HepG2 (cell line): ENCODE measurements around the gene CCDC30. TPM values are rescaled to one million over a fixed set of nuclear protein-coding genes. Genes with fewer than 3 reads are reported as not detected.

Source experiments
- GABPB1 ChIP-seq: IDR thresholded peaks from 2 replicates; pipeline ENCODE4 v1.6.1; 2016; ENCODE audit warnings: mild to moderate bottlenecking, missing genetic modification reagents, moderate library complexity, missing compliant biosample characterization
- HIVEP1 ChIP-seq: sonication (generic); formaldehyde crosslinking; IDR thresholded peaks from 2 replicates; pipeline ENCODE4 v1.4.0; 2020; ENCODE audit warnings: mild to moderate bottlenecking, missing genetic modification reagents
- KLF9 ChIP-seq: IDR thresholded peaks from 2 replicates; pipeline ENCODE4 v1.6.1; 2016; ENCODE audit warnings: low read depth
- MED8 ChIP-seq: sonication (generic); formaldehyde crosslinking; IDR thresholded peaks from 2 replicates; pipeline ENCODE4 v1.8.1; 2023; ENCODE audit warnings: mild to moderate bottlenecking, missing genetic modification reagents; ENCODE audit not compliant: insufficient replicate concordance
- NCOA2 ChIP-seq: sonication (generic); formaldehyde crosslinking; IDR thresholded peaks from 2 replicates; pipeline ENCODE4 v1.8.0; 2022; ENCODE audit warnings: inconsistent platforms
- NCOR1 ChIP-seq: fragments of 200-600 bp; sonication (generic); IDR thresholded peaks from 2 replicates; pipeline ENCODE4 v1.7.0; 2017; ENCODE audit warnings: antibody characterized with exemption, low read length, borderline replicate concordance
- RXRA ChIP-seq: sonication (generic); formaldehyde crosslinking; IDR thresholded peaks from 2 replicates; pipeline ENCODE4 v1.5.1; 2020; ENCODE audit warnings: missing genetic modification reagents
- SMAD3 ChIP-seq: sonication (generic); formaldehyde crosslinking; IDR thresholded peaks from 2 replicates; pipeline ENCODE4 v1.4.0; 2020; ENCODE audit warnings: missing genetic modification reagents
- U2AF1 ChIP-seq: fragments of 200-400 bp; formaldehyde crosslinking; optimal IDR thresholded peaks from 2 replicates; pipeline ENCODE3; 2017; ENCODE audit warnings: mild to moderate bottlenecking, low read depth, low read length
- YEATS2 ChIP-seq: sonication (generic); formaldehyde crosslinking; IDR thresholded peaks from 2 replicates; pipeline ENCODE4 v1.4.0; 2020; ENCODE audit warnings: missing genetic modification reagents, borderline replicate concordance
- ZFY ChIP-seq: sonication (generic); formaldehyde crosslinking; IDR thresholded peaks from 2 replicates; pipeline ENCODE4 v1.4.0; 2020; ENCODE audit warnings: missing genetic modification reagents
- ZKSCAN5 ChIP-seq: sonication (generic); formaldehyde crosslinking; IDR thresholded peaks from 2 replicates; pipeline ENCODE4 v1.5.1; 2020; ENCODE audit warnings: mild to moderate bottlenecking, missing genetic modification reagents
- ZNF160 ChIP-seq: sonication (generic); formaldehyde crosslinking; IDR thresholded peaks from 2 replicates; pipeline ENCODE4 v1.8.0; 2022; ENCODE audit warnings: mild to moderate bottlenecking, inconsistent platforms, missing genetic modification reagents
- ZNF180 ChIP-seq: sonication (generic); formaldehyde crosslinking; IDR thresholded peaks from 2 replicates; pipeline ENCODE4 v1.4.0; 2020; ENCODE audit warnings: low read depth, missing genetic modification reagents, borderline replicate concordance
- ZNF510 ChIP-seq: sonication (generic); formaldehyde crosslinking; IDR thresholded peaks from 2 replicates; pipeline ENCODE4 v1.4.0; 2020; ENCODE audit warnings: low read depth, mild to moderate bottlenecking, missing genetic modification reagents
- ZNF530 ChIP-seq: sonication (generic); formaldehyde crosslinking; IDR thresholded peaks from 2 replicates; pipeline ENCODE4 v1.5.0; 2020; ENCODE audit warnings: low read depth, mild to moderate bottlenecking, missing genetic modification reagents
- ZNF572 ChIP-seq: sonication (generic); formaldehyde crosslinking; IDR thresholded peaks from 2 replicates; pipeline ENCODE4 v1.5.1; 2020; ENCODE audit warnings: mild to moderate bottlenecking, missing genetic modification reagents
- ZSCAN31 ChIP-seq: sonication (generic); formaldehyde crosslinking; IDR thresholded peaks from 2 replicates; pipeline ENCODE4 v1.5.0; 2020; ENCODE audit warnings: low read depth, mild to moderate bottlenecking, missing genetic modification reagents
- polyA plus RNA-seq, 8 experiments: library from polyadenylated mRNA; depleted of rRNA in 3 of 8; stranded (reverse) in 7 of 8; unstranded in 1 of 8; fragments of >200 nt; fragmentation: Illumina TruSeq in 4 of 8; extraction: Trizol in 4 of 8; gene quantifications; 2 replicates each; pipeline versions ENCODE4 v1.2.1 to v1.2.3, GENCODE V29; 2011 to 2016; ENCODE audit warnings: low read depth in 4 of 8, missing spikeins in 1 of 8, mixed read lengths in 1 of 8; ENCODE audit not compliant: insufficient read depth in 1 of 8
- total RNA-seq, 5 experiments: library from RNA; depleted of rRNA; stranded (reverse); fragments of >200 nt; fragmentation: Illumina TruSeq; extraction: Trizol; gene quantifications; 2 replicates each; pipeline ENCODE4 v1.2.3, GENCODE V29; 2016; ENCODE audit warnings: low read depth in 1 of 5
- TF ChIP-seq, protein P1 (sequence below): sonication (generic); formaldehyde crosslinking; IDR thresholded peaks from 2 replicates; pipeline ENCODE4 v1.5.1; 2020; ENCODE audit warnings: missing genetic modification reagents, mild to moderate bottlenecking, borderline replicate concordance
- TF ChIP-seq, protein P2 (sequence below): sonication (generic); formaldehyde crosslinking; IDR thresholded peaks from 2 replicates; pipeline ENCODE4 v1.8.1; 2023; ENCODE audit warnings: mild to moderate bottlenecking, inconsistent platforms, moderate library complexity, missing genetic modification reagents, borderline replicate concordance
- TF ChIP-seq, protein P3 (sequence below): IDR thresholded peaks from 2 replicates; pipeline ENCODE4 v1.4.0; 2020; ENCODE audit warnings: mild to moderate bottlenecking, missing genetic modification reagents
- TF ChIP-seq, protein P4 (sequence below): sonication (generic); formaldehyde crosslinking; IDR thresholded peaks from 2 replicates; pipeline ENCODE4 v1.5.1; 2020; ENCODE audit warnings: missing genetic modification reagents, mild to moderate bottlenecking, borderline replicate concordance

CCDC30 gene
- total and polyA plus RNA-seq, 2 of the 13 experiments (the other 11 are each of a cell fraction or from before 2014, with no cell fraction given): 0.25 to 0.77 TPM

DNA sequence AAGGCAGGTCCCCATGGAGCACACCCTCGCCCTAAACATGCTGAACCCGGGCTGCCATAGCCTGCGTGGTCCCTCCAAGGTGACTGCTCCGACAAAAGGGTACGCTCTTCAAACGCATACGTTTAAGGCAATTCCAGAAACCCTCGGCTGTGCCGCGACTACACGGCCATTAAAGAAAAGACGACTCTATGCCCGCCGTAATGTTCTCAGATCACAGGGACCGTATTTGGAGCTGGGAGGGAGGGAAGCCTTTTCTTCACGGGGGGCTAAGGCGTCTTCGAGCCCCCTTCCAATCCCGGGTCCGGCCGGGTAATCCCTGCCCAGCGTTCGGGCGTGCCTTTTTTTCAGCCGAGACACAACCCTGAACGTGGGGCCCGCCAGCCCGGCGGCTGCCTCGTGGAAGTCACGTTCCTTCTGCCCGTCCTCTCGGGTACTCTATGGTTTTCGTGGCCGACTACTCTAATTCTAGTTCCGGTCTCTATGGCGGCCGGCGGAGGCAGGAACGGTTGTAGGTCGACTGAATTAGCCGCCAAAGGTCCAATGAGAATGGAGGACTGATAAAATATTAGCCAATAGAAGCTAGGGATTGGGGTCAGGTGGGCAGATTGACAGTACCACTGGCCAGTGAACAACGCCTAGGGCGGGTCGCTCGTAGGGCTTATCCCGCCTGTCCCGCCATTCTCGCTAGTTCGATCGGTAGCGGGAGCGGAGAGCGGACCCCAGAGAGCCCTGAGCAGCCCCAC, 218.8 kb downstream of the CCDC30 start, which contains the start of gene YBX1 (continued):
- TF ChIP-seq KLF9 (CRISPR knock-in tag) (no peak), ZNF530 (CRISPR knock-in tag) (no peak), GABPB1 (CRISPR knock-in tag) (peak; percentile 94), ZNF572 (no peak), ZNF510 (CRISPR knock-in tag) (peak; percentile 45; the same call in 1 of the 2 replicates), U2AF1 (no peak), HIVEP1 (CRISPR knock-in tag) (peak; percentile 81), ZSCAN31 (CRISPR knock-in tag) (0 out of 2 replicates have a peak, but pooled peaks have one; percentile 55), YEATS2 (CRISPR knock-in tag) (peak; percentile 39; the same call in 1 of the 2 replicates), ZNF160 (CRISPR knock-in tag) (0 out of 2 replicates have a peak, but pooled peaks have one; percentile 1), NCOA2 (CRISPR knock-in tag) (0 out of 2 replicates have a peak, but pooled peaks have one; percentile 14), ZNF180 (peak; percentile 60; the same call in 1 of the 2 replicates), NCOR1 (no peak), MED8 (CRISPR knock-in tag) (no peak), ZFY (peak; percentile 83), SMAD3 (CRISPR knock-in tag) (0 out of 2 replicates have a peak, but pooled peaks have one; percentile 47), ZKSCAN5 (CRISPR knock-in tag) (no peak), RXRA (CRISPR knock-in tag) (peak; percentile 32; the same call in 1 of the 2 replicates)
- TF ChIP-seq, protein P1, sequence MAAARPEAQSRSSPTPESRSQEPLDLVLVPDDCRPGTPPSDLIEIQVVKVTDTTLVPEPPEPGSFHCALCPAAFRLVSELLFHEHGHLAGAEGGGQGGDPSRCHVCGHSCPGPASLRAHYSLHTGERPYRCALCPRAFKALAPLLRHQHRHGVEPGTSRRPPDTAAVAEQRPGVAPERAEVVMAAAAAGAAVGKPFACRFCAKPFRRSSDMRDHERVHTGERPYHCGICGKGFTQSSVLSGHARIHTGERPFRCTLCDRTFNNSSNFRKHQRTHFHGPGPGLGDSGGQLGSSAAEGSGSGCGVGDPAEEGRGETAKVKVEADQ: peak; percentile 68; the same call in 1 of the 2 replicates
- TF ChIP-seq, protein P2, sequence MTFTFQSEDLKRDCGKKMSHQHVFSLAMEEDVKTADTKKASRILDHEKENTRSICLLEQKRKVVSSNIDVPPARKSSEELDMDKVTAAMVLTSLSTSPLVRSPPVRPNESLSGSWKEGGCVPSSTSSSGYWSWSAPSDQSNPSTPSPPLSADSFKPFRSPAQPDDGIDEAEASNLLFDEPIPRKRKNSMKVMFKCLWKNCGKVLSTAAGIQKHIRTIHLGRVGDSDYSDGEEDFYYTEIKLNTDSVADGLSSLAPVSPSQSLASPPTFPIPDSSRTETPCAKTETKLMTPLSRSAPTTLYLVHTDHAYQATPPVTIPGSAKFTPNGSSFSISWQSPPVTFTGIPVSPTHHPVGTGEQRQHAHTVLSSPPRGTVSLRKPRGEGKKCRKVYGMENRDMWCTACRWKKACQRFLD: no peak
- TF ChIP-seq, protein P3, sequence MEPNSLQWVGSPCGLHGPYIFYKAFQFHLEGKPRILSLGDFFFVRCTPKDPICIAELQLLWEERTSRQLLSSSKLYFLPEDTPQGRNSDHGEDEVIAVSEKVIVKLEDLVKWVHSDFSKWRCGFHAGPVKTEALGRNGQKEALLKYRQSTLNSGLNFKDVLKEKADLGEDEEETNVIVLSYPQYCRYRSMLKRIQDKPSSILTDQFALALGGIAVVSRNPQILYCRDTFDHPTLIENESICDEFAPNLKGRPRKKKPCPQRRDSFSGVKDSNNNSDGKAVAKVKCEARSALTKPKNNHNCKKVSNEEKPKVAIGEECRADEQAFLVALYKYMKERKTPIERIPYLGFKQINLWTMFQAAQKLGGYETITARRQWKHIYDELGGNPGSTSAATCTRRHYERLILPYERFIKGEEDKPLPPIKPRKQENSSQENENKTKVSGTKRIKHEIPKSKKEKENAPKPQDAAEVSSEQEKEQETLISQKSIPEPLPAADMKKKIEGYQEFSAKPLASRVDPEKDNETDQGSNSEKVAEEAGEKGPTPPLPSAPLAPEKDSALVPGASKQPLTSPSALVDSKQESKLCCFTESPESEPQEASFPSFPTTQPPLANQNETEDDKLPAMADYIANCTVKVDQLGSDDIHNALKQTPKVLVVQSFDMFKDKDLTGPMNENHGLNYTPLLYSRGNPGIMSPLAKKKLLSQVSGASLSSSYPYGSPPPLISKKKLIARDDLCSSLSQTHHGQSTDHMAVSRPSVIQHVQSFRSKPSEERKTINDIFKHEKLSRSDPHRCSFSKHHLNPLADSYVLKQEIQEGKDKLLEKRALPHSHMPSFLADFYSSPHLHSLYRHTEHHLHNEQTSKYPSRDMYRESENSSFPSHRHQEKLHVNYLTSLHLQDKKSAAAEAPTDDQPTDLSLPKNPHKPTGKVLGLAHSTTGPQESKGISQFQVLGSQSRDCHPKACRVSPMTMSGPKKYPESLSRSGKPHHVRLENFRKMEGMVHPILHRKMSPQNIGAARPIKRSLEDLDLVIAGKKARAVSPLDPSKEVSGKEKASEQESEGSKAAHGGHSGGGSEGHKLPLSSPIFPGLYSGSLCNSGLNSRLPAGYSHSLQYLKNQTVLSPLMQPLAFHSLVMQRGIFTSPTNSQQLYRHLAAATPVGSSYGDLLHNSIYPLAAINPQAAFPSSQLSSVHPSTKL (CRISPR knock-in tag): peak; percentile 61
- TF ChIP-seq, protein P4, sequence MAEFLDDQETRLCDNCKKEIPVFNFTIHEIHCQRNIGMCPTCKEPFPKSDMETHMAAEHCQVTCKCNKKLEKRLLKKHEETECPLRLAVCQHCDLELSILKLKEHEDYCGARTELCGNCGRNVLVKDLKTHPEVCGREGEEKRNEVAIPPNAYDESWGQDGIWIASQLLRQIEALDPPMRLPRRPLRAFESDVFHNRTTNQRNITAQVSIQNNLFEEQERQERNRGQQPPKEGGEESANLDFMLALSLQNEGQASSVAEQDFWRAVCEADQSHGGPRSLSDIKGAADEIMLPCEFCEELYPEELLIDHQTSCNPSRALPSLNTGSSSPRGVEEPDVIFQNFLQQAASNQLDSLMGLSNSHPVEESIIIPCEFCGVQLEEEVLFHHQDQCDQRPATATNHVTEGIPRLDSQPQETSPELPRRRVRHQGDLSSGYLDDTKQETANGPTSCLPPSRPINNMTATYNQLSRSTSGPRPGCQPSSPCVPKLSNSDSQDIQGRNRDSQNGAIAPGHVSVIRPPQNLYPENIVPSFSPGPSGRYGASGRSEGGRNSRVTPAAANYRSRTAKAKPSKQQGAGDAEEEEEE (CRISPR knock-in tag): 0 out of 2 replicates have a peak, but pooled peaks have one; percentile 18
